RWPE1 (cell line): ENCODE measurements around the gene DNMT3L.

Experiments
- CTCF ChIA-PET: fragments of 350-600 bp; sonication (Branson Sonifier 250); formaldehyde crosslinking; extraction: SDS; loops from one replicate; lab custom pipeline; 2021; lab: Yijun Ruan, JAX
- POLR2A ChIA-PET: fragments of 400-600 bp; formaldehyde crosslinking; extraction: SDS; loops from one replicate; lab custom pipeline; 2020; ENCODE audit warnings: antibody characterized with exemption; ENCODE audit not compliant: low non-redundant PET; lab: Yijun Ruan, JAX
- DNase-seq: peaks from one replicate; pipeline ENCODE4 v3.0.0; 2012; ENCODE audit warnings: low spot score
- H3K27ac ChIP-seq: fragments of 450-650 bp; 2 replicates; pipeline ENCODE4 v1.5.1; 2017
- TF ChIP-seq, protein P1 (sequence below): fragments of 450-650 bp; conservative IDR thresholded peaks from 2 replicates; pipeline ENCODE4 v1.5.1; 2017; ENCODE audit warnings: low read depth, mild to moderate bottlenecking

Gene DNMT3L

DNA sequence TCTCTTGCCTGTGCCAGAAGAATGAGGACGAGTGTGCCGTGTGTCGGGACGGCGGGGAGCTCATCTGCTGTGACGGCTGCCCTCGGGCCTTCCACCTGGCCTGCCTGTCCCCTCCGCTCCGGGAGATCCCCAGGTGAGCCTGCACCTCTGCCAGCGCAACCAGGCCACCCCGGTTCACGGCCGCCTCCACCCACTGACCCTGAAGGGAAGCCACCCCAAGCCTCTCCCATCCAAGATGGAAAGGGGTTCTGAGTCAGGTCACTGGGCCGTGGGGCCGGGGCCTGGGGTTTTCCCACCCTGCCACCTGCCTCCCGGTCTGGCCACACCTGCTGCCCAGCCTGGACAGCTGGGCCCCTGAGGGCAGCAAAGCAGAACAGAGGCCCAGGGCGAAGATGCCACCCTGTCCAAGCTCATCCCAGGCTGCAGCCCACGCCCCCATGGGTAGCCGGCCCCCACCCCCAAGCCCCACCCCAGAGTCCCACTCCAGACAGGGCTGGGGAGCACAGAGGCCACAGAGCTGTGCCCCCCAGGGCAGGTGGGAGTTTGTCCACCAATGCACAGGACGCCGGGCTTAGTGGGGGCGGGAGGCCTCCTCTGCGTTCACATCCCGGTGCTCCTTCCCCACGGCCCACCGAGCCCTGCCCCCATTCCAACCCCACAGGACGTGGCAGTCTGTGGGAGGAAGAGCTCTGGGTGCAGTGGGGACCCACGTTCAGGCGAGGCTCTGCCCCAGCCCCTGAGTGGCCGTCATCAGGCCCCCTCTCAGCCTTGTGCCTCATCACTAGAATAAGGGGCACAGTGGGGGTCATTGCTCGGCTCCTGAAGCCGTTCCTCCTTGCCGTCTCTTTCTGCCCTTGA lies 29.6 kb upstream of the DNMT3L start:
- H3K27ac ChIP-seq = no peak overlapping the region
- DNase-seq = no peak
- ChIA-PET POLR2A (no interaction called here), CTCF (no interaction called here)
- TF ChIP-seq, protein P1, sequence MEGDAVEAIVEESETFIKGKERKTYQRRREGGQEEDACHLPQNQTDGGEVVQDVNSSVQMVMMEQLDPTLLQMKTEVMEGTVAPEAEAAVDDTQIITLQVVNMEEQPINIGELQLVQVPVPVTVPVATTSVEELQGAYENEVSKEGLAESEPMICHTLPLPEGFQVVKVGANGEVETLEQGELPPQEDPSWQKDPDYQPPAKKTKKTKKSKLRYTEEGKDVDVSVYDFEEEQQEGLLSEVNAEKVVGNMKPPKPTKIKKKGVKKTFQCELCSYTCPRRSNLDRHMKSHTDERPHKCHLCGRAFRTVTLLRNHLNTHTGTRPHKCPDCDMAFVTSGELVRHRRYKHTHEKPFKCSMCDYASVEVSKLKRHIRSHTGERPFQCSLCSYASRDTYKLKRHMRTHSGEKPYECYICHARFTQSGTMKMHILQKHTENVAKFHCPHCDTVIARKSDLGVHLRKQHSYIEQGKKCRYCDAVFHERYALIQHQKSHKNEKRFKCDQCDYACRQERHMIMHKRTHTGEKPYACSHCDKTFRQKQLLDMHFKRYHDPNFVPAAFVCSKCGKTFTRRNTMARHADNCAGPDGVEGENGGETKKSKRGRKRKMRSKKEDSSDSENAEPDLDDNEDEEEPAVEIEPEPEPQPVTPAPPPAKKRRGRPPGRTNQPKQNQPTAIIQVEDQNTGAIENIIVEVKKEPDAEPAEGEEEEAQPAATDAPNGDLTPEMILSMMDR = no peak

DNA sequence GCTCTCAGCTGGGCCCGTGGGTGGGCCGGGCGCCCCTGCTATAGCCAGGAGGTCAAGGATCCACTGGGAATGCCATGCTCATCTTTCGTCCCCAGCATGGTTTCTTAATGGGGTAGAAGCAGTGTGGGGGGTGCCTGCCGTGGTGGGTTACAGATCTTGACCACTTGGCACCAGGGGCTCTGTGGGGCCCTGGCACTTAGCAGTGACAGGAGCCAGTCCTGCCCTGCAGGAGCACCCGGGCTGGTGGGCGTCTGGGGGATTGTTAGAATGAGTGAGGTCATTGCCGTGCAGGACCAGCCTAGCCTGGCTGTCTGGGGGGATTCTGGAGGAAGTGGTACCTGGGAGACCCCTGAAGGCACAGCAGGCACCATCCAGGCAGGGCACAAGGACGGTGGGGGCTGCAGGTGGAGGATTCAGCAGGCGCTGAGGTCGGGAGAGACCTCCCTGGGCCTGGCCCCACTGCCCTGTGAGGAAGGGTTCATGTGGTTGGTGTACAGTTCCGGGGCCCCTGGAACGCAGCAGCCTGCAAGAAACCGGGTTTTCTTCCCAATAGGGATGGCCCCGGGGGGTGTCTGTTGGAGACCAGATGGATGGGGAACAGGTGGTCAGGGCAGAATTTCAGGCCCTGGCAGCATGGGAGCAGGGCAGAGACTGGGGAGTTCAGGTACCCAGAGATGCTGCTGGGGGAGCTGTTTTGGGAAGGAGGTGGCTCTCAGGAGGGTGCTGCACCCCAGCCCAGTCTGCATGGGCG lies 28.8 kb upstream of the DNMT3L start:
- no peak overlapping the region for H3K27ac ChIP-seq
- ChIA-PET POLR2A (no interaction called here), CTCF (no interaction called here)
- TF ChIP-seq, protein P1 = no peak
- DNase-seq = no peak

DNA sequence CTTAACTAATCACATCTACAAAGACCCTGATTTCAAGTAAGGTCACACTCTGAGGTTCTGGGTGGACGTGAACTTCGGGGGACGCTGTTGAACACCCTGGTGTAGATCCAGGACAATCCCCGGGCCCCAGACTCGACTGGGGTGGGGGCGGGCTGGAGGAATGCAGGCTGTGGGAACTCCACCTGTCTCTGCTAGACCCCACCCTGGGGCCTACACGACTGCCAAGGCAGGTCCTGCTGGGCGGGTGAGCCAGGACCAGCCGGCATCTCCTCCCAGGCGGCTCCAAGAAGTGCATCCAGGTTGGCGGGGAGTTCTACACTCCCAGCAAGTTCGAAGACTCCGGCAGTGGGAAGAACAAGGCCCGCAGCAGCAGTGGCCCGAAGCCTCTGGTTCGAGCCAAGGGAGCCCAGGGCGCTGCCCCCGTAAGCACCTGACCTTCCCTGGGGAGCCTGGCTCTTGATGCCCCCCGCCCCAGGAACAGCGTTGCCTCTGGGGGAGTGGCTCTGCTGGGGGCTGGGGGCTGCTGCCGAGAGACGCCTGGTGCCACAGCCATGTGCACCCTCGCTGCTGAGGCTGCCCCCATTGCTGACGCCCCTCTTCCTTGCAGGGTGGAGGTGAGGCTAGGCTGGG lies 27.8 kb upstream of the DNMT3L start:
- POLR2A ChIA-PET = no interaction called here
- CTCF ChIA-PET = no interaction called here
- DNase-seq = no peak
- TF ChIP-seq, protein P1 = no peak
- H3K27ac ChIP-seq = no peak overlapping the region

DNA sequence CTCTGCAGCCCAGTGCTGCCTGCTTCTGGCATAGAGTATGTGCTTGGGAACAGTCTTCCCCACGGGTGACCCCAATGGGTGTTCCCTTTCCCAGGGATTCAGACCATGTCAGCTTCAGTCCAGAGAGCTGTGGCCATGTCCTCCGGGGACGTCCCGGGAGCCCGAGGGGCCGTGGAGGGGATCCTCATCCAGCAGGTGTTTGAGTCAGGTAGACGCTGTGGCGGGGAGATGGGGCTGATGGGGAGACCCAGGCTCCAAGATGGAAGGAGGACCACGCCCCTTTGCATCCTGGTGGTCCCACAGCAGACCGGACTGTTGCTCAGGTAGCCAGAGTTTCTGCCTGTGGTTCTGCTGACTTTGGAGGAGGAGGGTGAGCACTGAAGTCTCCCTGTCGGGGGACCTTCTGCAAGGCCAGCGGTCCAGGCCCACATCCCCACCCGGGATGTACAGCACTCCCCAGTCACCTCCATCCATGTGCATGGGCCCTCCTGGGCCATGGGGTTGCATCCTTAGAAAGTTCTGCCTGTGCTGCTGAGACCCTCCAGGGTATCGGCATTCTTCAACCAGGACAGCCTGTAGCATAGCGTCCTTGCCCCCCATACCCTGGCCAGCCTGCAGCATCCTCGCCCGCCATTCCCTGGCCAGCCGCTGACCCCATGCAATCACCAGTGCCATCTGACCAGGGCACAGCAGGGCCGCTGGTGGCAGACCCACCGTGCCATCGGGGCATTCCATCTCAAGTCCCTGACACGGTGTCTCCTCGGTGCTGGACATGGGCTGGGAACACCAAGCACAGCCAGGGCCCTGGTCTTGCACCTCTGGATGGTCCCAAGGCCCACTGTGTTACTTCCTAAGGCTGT lies 26.8 kb upstream of the DNMT3L start:
- DNase-seq = no peak
- TF ChIP-seq, protein P1 = no peak
- CTCF ChIA-PET = interaction anchor here (0.6 kb wide), 1 partner anchor 8 kb away, joined by 3 read pairs; no protein-coding TSS in a partner anchor
- POLR2A ChIA-PET = interaction anchor here (0.6 kb wide), 1 partner anchor 25 kb away, joined by 3 read pairs; no protein-coding TSS in a partner anchor
- no peak overlapping the region for H3K27ac ChIP-seq

DNA sequence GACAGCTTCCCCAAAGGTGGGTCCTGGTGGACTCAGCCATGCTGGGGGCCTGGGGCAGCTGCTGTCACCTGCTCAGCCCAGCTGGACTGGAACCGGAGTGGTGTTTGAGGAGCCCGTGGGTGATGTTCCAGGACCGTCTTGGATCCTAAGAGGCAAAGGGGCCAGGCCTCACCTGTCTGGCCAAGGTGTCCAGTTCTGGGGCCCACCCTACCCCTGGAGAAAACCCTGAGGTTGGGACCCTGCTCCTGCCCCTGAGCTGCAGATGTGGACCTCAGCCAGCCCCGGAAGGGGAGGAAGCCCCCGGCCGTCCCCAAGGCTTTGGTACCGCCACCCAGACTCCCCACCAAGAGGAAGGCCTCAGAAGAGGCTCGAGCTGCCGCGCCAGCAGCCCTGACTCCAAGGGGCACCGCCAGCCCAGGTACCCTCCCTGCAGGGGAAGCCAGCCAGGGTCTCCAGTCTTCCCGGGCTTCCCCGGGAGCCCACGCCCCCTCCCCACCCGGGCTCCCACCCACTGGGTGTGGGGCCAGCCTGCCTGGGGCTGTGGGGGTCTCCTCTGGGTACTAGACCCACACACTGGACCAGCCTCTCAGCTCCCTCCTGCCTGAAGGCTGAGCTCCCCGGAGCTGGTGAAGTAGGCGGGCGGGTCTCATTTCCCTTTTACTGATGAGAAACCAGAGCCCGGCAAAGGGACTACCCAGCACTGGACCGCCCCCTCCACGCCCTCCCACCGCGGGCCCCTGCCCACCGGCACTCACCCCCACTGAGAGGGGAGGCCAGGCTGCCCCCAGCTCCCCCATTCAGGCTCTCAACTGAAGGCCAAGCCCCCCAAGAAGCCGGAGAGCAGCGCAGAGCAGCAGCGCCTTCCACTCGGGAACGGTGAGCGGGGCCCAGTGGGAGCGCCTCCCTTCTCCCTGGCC lies 25.3 kb upstream of the DNMT3L start:
- H3K27ac ChIP-seq = no peak overlapping the region
- ChIA-PET CTCF (no interaction called here), POLR2A (no interaction called here)
- DNase-seq = no peak
- TF ChIP-seq, protein P1 = no peak
